SKM-1 (cell line): Measurements from ENCODE around the gene GRIFIN.
"Not testable (repeated sequence)": the region's sequence is repeated elsewhere in the genome, so short reads cannot be mapped to it uniquely, and the experiment has no call there.

Experiments used
- DNase-seq: peaks from one replicate; lab custom pipeline; 2025; ENCODE audit not compliant: unreplicated experiment; lab: John Stamatoyannopoulos, UW

GRIFIN gene

DNA sequence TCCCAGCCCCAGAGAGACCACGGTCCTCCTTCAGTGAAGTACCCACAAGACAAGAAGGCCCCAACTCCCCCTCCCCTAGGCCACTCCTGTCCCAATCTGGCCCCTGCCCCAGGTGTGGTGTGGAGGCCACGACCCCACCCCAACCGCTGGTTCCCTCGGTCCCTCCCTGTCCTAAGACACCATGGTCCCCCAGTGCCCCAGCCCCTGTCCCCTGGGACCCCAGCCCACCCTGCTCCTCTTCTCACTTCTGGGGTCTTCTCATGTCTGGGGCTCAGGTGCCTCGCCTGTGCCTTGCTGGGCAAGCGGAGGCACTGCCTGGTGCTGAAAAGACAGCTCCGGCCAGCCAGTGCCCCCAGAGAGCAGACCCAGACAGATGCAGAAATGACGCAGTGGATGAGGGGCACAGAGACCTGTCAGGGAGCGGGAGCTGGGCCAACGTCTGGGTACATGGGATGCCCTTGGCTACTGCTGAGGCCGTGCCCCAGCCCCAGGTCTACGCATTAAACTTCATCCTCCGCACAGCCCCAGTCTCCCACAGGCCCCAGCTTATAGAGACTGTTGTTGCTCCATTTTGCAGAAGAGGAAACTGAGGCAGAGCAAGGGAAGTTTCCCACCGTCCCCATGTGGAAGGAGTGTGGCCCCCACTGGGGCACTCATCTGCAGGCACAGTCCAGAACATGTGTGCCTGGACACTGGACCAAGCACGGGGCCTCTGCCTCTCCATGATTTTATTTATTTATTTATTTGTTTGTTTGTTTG is 14.8 kb downstream of the GRIFIN start:
- DNase-seq = no peak

DNA sequence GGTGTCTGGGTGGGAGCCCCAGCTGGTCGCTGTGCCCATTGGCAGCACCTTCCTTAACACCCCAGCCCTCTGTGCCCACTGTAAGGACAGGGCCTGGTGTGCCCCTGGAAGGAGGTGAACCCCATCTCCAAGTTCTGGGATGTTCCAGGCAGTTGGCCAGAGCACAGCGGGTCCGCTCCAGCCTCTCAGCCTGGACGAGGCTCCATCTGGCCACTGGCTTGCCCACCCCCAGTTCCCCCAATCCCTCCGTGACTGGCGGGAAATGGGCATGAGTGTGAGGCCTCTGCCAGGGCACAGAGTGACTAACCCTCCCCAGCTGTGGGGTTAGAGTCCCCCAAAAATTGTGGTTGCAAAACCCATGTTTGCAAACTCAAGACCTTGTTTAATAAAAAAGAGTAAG is 15.6 kb downstream of the GRIFIN start:
- DNase-seq = no peak

DNA sequence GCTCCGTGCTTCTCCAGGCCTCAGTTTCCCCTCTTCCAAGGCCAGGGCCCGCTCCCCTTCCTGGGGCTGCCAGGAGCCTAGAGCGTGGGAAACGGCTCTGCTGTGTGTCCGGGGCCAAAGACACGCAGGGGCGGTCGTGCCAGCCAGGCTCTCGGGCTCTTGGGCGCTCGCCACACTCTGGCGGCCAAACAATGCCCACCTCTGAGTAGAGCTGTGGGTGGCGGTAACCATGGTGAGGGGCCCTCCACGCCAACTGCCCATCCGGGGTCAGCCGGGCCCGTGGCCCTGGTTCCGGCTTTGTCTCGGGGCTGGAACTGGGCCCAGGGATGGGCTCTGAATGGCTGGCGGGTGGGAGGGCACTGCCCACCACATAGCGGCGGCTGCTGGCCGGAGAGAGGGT is 16.0 kb downstream of the GRIFIN start:
- DNase-seq = no peak

DNA sequence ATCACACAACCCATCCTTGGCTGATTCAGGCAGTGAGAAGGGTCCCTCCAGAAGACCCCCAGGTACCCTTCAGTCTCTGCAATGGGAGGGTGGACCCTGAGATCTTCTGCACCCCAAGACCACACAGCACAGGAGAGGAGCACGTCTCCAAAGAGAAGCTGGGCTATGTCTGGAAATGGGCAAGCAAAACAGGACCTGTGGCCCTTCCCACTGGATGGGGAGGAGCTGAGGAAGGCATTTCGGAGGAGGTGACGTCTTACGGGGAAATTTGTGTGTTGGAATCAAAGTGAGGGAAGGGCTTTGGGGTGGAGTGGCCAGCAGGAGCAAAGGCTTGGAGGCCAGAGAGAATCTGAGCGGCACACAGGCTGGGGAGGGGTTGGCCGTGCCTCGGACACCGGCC is 16.5 kb downstream of the GRIFIN start:
- no peak for DNase-seq

DNA sequence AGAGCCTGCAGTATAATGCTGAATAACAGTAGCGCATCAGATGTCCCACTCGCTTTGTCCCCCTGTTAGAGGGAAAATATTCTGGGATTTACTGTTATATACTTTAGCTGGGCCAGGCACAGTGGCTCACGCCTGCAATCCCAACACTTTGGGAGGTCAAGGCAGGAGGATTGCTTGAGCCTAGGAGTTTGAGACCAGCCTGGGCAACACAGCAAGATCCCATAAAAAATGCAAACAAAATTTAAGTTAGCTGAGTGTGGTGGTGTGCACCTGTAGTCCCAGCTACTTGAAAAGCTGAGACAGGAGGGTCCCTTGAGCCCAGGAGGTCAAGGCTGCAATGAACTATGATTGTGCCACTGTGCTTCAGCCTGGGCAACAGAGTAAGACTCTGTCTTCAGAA is 22.3 kb downstream of the GRIFIN start:
- not testable (repeated sequence) for DNase-seq

DNA sequence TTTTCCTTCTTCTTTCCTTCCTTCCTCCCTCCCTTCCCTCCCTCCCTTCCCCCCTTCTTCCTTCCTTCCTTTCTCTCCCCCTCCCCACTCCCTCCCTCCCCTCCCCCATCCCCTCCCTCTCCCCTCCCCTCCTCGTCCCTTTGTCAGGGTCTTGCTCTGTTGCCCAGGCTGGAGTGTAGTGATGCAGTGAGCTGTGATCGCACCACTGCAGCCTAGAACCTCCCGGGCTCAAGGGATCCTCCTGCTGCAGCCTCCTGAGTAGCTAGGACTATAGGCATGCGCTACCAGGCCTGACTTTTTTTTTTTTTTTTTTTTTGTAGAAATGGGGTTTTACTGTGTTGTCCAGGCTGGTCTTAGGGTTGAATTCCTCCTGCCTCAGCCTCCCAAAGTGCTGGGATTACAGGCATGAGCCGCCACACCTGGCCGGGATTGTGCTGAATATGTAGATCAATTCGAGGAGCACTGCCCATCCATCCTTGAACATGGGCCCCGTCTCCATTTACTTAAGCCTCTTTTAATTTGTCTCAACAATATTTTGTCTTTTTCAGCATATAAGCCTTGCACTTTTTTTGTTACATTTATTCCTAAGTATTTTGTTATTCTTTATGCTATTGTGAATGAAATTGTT is 23.4 kb downstream of the GRIFIN start:
- no peak for DNase-seq

DNA sequence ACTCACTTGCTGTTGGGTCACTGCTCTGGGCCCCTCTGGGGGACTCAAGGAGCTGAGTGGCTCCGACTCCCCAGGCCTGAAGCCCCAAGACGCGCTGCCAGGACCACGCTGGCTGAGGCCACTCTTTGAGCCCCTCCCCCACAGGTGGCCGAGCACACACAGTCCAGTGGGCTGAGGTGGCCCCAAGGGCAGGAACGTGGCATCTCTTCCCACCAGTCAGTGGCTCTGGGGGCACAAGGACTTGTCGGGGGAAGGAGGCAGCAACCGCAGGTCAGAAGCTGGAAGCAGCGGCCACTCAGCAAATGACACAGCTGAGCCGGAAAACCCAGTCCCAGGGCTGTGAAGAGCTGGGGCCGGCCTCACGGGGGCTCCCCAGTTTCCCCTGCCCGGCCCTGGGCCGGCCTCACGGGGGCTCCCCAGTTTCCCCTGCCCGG is 24.1 kb downstream of the GRIFIN start:
- DNase-seq = peak; percentile 12

DNA sequence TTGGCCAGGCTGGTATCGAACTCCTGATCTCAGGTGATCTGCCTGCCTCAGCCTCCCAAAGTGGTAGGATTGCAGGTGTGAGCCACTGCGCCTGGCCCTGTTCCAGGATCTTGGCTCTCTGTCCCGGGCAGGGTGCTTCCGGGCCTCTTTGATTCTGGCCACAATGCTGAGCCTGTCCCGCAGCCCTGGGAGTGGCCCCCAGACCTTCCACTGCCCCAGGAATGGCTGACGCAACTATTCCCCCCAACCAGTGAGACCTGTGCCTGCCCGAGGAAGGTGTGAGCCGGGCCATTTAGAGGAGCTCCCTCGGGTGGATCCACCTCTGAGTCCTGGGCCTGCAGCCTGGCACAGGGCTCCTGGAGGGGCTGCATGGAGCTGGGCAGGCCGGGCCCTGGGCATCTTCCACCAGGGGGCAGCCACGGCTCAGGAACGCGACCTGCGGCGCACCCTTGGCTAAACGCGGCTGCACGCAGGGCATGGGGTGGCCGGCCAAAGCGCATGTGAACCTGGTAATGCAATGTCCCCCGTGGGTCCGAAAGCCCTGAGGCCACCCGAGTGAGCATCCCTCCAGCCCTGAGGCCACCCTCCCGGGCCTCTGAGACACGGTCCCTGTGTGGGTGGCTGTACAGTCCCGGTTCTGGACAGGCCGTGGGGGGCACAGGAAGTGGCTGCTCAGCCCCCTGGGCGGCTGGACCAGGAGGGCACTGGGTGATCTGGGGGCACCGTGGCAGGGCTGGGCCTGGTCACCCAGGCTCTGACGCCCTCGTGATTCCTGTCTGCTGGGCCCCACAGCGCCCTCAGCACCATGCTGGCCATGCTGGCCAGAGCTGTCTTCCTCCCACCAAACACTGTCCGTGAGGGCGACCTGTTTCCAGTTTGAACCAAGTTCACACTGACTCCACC is 24.8 kb downstream of the GRIFIN start:
- DNase-seq = peak; percentile 44

DNA sequence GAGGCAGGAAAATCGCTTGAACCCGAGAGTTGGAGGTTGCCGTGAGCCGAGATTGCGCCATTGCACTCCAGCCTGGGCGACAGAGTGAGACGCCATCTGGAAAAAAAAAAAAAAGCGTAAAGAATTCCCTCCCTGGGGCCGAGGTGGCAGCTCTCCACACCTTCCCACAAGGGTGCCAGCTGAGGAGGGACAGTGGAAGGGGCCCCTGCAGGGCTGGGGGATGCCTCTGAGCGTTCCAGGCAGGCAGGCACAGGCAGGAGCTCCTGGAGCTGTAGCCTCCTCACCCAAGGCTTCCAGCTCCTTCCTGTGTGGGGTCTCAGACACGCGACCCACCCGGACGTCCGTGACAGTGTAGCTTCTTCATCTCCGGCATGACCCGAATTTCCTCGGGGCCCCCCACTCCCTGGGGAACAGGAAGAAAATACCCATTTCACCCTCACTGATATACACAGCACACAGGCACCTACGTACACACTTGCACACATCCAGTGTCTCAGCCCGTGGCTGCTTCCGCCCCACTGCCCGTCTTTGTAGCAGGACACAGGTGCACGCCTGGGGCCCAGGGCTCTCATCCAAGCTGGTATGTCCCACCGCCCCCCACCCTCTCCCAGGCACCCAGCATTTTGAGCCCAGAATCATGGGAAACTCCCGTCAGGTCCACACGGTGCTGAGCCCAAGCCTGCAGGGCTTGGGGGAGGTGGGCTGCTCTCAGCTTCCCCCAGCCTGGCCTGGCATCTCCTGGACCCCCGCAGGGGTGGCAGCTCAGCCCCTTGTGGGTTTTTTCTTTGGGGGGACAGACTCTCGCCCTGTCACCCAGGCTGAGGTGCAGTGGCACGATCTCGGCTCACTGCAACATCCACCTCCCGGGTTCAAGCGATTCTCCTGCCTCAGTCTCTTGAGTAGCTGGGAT is 25.7 kb downstream of the GRIFIN start:
- DNase-seq = no peak

DNA sequence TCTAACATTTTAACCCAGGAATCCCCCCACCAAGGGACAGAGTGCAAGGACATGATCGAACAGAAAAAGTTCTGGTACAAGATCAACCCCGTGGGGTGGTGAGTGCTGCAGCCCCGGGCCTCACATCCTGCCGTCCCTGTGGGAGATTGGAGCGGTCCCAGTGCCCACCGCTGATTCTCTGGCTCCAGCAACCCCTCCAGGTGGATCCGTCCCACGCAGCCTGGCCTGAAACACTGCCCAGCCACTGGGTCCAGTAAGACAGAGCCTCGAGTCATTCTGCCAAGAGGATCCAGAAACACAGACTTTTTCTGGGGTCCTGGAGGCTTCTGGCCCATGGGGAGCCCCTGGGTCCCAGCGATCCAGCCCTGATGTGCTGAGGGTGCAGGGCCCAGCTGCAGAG is 29.5 kb downstream of the GRIFIN start:
- DNase-seq = no peak

DNA sequence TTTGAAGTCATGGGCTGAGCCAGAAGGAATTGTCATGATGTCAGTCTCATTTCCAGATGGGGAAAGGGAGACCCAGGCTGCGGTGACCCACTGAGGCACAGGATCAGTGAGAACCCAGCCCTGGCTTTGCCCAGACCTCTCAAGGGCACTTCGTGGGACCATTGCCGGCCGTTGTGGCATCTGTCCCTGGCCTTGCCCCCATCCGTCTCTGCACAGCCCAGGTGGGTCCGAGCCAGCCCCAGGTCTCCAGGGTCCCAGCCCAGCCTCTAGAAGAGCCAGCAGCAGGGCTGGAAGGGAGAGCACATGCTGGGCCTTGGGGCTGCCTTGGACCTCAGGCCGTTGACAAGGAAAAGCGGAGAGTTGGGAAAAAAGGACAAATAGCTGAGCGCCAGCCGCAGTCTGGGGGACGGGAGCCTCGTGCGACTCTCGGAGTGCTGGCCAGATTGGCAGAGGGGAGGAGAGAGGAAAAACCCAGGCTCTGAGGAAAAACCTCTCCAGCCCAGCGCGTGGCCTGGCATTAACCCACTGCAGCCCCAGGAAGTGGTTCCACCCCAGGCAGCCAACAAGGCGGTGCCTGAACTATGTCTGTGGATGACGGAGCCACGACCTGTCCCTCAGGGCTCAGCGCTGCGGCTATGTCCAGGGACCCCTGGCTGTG is 30.2 kb downstream of the GRIFIN start:
- no peak for DNase-seq

DNA sequence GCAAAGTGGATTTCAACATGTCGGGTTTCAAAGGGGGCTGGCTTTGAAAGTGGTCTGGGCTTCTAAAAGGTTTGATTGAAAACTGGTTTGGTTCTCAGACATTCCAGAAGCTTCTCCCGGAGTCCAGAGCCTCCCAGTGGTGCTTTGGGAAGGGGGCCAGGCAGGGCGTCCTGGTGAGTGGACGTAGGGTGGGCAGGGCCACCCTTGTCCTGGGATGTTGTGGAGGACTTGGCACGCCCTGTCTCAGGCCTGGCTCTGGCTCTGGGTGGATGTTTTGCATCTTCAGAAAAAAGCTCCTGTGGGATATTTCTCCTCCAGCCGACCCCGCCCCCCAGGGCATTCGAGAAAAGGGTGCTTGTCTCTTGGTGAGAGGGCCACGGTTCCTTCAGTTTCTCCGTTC is 31.2 kb downstream of the GRIFIN start:
- DNase-seq = no peak

DNA sequence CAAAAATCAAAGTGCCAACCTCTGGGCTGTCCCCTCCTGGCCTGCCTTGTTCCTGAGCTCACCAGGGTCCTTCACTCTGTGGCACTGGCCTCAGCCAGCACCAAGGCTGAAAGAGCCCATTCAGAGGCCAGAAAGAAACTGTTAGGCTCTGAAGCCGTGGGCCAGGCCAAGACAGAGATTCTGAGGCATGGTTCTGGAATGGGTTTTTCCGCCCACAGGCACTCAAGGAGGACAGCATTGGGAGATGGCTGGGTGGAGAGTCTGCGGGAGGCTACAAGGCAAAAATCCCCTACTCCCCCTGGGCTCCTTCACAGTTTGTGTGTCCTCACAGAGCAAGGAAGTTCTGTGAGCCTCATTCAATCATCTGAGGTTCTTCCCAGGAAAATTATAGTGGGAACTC is 31.7 kb downstream of the GRIFIN start:
- no peak for DNase-seq

DNA sequence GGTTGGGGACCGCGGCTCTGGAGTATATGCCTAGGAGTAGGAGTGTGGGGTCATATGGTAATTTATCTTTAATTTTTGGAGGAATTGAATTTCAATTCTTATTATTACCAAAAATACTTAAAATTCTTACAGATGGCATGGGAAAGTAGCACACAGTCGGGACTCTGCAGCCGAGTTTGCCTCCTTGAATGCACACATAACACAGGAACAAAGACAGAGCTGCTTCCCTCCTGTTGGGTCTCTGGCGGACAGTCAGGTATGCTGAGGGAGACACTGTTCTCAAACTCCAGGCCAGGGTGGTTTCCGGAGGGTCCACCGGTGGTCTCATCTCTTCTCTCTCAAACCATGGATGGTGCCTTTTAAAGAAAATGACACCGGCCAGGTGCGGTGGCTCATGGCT is 32.7 kb downstream of the GRIFIN start:
- DNase-seq = no peak

DNA sequence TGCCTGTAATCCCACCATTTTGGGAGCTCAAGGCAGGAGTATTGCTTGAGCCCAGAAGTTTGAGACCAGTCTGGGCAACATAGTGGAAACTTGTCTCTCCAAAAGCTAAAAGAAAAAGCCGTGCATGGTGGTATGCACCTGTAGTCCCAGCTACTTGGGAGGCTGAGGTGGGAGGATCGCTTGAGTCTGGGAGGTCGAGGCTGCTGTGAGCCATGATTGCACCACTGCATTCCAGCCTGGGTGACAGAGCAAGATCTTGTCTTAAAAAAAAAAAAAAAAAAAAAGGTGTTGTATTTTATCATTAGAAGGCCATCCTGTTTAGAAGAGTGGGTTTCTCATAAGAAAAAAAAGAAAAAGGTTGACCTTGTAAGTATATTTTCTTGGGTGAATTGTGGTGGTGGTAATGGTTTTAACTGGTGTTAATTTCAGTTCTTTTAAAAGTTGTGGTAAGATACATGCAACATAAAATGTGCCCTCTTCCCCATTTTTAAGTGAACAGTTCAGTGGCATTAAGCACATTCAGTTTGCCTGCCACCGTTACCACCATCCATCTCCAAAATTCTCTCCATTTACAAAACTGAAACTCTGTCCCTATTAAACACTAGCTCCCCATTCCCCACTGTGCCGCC is 34.7 kb downstream of the GRIFIN start:
- DNase-seq = no peak

DNA sequence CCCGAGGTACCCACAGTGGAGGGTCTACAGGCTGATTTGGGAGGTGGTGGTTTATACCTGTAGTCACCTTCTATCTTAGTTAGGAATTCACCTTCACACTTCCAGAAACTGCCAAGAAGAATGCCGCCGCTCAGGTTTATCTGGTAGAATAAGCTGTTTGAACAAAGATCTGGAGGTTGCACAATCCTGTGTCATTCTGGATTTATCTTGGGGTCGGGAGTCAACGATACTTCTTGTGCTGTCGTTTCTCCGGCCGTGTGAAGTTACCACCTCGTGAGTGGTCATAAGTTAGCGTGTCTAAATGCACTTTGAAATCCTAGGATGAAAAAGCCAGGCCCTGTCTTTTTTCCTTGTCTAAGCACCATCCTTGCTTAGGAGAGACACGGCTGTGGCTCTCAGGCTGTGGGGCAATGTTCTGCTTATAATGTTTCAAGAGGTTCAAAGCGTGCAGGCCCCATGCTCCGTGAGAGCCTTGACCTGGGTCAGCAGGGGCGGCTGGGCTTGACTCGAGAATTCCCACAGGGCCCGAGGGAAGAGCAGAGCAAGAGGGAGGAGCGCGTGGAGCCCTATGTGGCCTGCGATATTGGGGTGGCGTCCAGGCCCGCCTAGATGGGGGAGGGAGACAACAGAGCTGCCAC is 35.5 kb downstream of the GRIFIN start:
- no peak for DNase-seq

DNA sequence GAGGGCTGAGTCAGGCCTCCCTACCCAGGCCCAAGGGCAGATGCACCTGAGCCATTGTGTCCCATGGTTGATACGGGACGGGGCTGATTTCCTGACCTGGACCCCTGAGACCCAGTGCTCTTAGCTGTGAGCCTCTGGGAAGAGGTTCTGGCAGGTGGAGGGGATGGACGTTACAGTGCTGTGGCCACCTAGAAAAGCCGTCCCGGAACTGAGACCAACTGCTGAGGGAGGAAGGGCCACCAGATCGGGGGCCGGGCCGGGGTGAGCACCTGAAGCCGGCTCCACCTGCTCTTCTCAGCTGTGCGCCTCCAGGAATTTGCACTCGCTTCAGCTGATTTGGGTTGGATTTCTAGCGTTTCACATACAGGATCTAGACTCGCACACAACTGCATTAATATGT is 37.4 kb downstream of the GRIFIN start:
- DNase-seq = no peak

DNA sequence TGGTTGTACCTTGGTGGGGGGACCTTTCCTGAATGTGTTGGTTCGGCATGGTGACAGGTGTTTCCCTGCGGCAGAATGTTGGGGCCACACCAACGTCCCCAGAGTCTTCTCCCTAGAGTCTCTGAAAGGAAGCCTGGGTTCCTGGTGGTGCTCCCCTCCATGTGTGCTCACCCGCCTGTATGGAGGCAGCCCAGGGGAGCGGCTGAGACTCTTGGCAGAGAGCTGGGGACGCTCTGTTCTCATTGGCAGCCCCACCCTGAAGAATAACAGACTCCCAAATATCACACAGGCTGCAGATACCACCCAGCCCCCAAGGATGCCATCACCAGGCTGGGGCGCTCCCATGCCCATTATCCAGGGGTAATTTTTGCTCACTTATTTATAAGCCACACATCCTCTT is 38.0 kb downstream of the GRIFIN start:
- DNase-seq = no peak

DNA sequence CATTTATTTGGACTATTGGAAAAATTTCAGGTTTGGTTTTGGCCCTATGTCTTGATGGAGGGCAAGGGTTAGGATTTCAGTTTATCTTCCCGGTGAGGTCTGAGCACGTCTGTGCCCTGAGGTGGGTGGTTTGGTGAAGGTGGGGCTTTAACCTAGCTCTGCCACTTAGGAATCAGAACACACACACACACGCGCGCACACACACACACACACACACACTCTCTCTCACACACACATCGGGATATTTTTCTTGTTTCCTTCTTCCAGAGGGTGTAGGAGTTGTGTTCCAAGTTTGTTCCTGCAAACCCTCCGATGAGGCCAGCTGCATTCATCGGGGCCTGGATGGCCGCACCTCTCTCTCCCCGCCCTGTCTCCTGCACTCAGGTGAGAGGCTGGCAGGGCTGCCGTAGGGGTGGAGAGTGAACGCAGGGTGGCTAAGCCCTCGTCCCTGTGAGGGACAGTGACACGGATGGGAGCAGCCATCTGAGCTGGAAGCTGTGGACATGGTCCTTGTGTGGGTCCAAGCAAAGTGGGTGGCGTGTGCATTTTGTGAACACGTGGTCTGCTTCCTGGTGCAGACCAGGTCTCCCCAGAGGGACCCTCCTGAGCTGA is 38.6 kb downstream of the GRIFIN start:
- DNase-seq = no peak
